SJCRH30 (cell line): ENCODE results near the gene IVL. TPM values are rescaled to one million over a fixed set of nuclear protein-coding genes. Genes with fewer than 3 reads are reported as not detected.

Source experiments
- DNase-seq, 2 experiments: peaks; one replicate each; pipeline ENCODE4 v3.0.0-alpha.2; 2015 to 2020
- H3K27ac ChIP-seq: fragments of 250-450 bp; sonication (Bioruptor Pico); 2 replicates; pipeline ENCODE4 v1.5.1; 2020; ENCODE audit warnings: mild to moderate bottlenecking, moderate library complexity
- H3K27me3 ChIP-seq: fragments of 250-450 bp; sonication (Bioruptor Pico); 2 replicates; pipeline ENCODE4 v1.5.1; 2020; ENCODE audit warnings: mild to moderate bottlenecking, moderate library complexity
- H3K36me3 ChIP-seq: fragments of 250-450 bp; sonication (Bioruptor Pico); 2 replicates; pipeline ENCODE4 v1.5.1; 2020; ENCODE audit warnings: mild to moderate bottlenecking, moderate library complexity
- H3K4me1 ChIP-seq: fragments of 250-450 bp; sonication (Bioruptor Pico); 2 replicates; pipeline ENCODE4 v1.5.1; 2020; ENCODE audit warnings: mild to moderate bottlenecking, moderate library complexity
- H3K4me3 ChIP-seq: fragments of 250-450 bp; sonication (Bioruptor Pico); 2 replicates; pipeline ENCODE4 v1.5.1; 2020; ENCODE audit warnings: mild to moderate bottlenecking, moderate library complexity
- H3K9me3 ChIP-seq: fragments of 250-450 bp; sonication (Bioruptor Pico); replicated peaks from 2 replicates; pipeline ENCODE4 v1.5.1; 2020; ENCODE audit warnings: mild to moderate bottlenecking, moderate library complexity
- total RNA-seq: library from RNA; depleted of rRNA; stranded (reverse); fragments of >200 nt; shearing (Covaris generic); gene quantifications from 2 replicates; pipeline ENCODE4 v1.2.3, GENCODE V29; 2014; rRNA removed

The IVL gene
- total RNA-seq, 1 experiment from 2014 or later = not detected

DNA sequence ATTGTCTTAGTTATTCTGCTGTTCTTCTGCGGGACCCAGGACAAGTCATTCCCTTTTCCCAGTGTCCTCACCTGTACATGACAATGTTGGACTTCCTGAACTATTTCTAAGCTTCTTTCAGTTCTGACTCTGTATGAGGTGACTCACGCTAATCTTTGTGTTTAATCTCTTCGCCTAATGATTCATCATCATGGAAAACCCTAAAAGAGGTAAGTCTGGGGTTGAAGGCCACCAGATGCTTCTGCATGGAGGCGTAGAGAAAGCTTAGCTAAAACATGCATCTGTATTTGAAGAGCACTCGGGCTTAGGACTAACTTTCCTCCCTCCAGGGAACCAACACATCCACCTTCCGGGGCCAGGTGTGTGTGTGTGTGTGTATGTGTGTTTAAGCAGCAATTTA lies 46.1 kb downstream of the IVL start:
- Histone ChIP-seq H3K4me1 (no peaks in the 10 kb centered on the region), H3K36me3 (no peaks in the 10 kb centered on the region), H3K27ac (no peak overlapping the region), H3K27me3 (no peaks in the 10 kb centered on the region), H3K4me3 (no peak overlapping the region), H3K9me3 (no peaks in the 10 kb centered on the region)
- no peak for DNase-seq

GRCh38 chr1:152957561-152957960 lies 49.2 kb downstream of the IVL start:
- H3K36me3 ChIP-seq = no peaks in the 10 kb centered on the region
- H3K9me3 ChIP-seq = no peaks in the 10 kb centered on the region
- no peaks in the 10 kb centered on the region for H3K27me3 ChIP-seq
- H3K27ac ChIP-seq = no peak overlapping the region
- H3K4me3 ChIP-seq = no peak overlapping the region
- no peak for DNase-seq
- no peaks in the 10 kb centered on the region for H3K4me1 ChIP-seq

DNA sequence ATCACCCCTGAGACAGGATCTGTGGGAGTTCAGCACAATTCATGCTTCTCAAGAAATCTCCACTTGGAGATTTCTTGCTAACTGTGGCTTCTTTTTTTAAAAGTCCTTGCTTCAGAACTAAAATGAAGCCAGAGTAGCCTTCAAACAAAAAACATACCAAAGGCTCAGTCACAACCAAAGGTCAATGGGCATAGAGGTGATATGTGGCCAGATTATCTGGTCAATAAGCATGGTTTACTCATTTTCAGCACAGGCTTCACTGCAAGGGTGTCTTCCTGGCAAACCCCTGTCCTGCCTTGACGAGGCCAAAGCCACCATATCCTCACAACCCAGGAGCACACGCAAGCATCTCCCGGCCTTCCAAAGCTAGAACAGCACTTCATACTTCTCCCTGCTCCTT lies 50.9 kb downstream of the IVL start:
- Histone ChIP-seq H3K27me3 (no peaks in the 10 kb centered on the region), H3K36me3 (no peaks in the 10 kb centered on the region), H3K4me1 (no peaks in the 10 kb centered on the region), H3K9me3 (no peaks in the 10 kb centered on the region), H3K4me3 (no peak overlapping the region), H3K27ac (no peak overlapping the region)
- no peak for DNase-seq

GRCh38 chr1:152959801-152960451 lies 51.6 kb downstream of the IVL start:
- no peak overlapping the region for H3K4me3 ChIP-seq
- H3K27ac ChIP-seq = no peak overlapping the region
- no peaks in the 10 kb centered on the region for H3K27me3 ChIP-seq
- no peaks in the 10 kb centered on the region for H3K36me3 ChIP-seq
- DNase-seq = no peak
- H3K9me3 ChIP-seq = no peaks in the 10 kb centered on the region
- H3K4me1 ChIP-seq = no peaks in the 10 kb centered on the region

DNA sequence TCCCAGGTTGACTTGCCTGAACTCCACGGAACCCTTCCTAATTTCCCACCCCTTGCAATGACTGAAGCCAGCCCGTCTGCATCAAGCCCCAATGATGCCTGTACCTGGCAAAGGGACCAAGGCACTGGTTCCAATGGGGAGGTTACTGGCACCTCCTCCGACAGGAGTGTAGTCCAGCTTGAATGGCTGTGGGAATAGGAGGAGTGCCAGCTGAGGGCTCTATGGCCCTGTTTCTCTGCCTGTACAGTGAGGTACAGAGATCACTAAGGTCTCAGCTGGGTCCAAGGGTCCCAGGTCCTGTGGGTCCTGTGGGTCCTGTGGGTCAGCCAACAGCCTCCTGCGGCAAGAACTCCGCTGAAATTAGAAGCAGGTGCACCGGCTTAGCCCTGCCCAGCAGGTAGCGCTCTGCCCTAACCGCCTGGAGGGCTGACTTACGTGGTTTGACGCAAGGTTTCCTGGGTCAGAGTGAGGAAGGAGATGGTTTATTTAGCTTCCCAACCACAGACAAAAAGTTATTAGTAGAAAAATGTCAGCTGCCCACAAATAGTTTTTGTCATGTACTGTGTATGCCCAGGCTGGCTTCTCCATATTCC lies 52.2 kb downstream of the IVL start:
- no peak for DNase-seq
- H3K4me1 ChIP-seq = no peaks in the 10 kb centered on the region

More for the DNA sequence above, 52.2 kb downstream of the IVL start:
- no peaks in the 10 kb centered on the region for H3K36me3 ChIP-seq
- H3K9me3 ChIP-seq = no peaks in the 10 kb centered on the region
- H3K27ac ChIP-seq = no peak overlapping the region
- H3K27me3 ChIP-seq = no peaks in the 10 kb centered on the region
- H3K4me3 ChIP-seq = no peak overlapping the region

Other genes with a start within 250 kb of the IVL start
- gene LCE2D, start 245.2 kb upstream of the IVL start, total RNA-seq = not detected in 2 replicates
- gene LCE2C, start 233.3 kb upstream of the IVL start, total RNA-seq = not detected in 2 replicates
- not detected in 2 replicates for gene LCE2B, start 222.4 kb upstream of the IVL start, total RNA-seq
- gene LCE2A, start 210.2 kb upstream of the IVL start, total RNA-seq = not detected in 2 replicates
- gene LCE4A, start 200.4 kb upstream of the IVL start, total RNA-seq = not detected in 2 replicates
- gene KPRP, start 150.5 kb upstream of the IVL start, total RNA-seq = not detected in 2 replicates
- gene LCE1F, start 133.4 kb upstream of the IVL start, total RNA-seq = not detected in 2 replicates
- not detected in 2 replicates for gene LCE1E, start 122.3 kb upstream of the IVL start, total RNA-seq
- gene LCE1D, start 111.8 kb upstream of the IVL start, total RNA-seq = not detected in 2 replicates
- gene LCE1C, start 101.9 kb upstream of the IVL start, total RNA-seq = not detected in 2 replicates
- gene LCE1B, start 96.6 kb upstream of the IVL start, total RNA-seq = not detected in 2 replicates
- not detected in 2 replicates for gene LCE1A, start 81.1 kb upstream of the IVL start, total RNA-seq
- gene LCE6A, start 65.7 kb upstream of the IVL start, total RNA-seq = not detected in 2 replicates
- not detected in 2 replicates for gene LCE7A, start 48.5 kb upstream of the IVL start, total RNA-seq
- not detected in 2 replicates for gene SMCP, start 30.2 kb upstream of the IVL start, total RNA-seq
- not detected in 2 replicates for gene SPRR5, start 38.7 kb downstream of the IVL start, total RNA-seq
- gene SPRR4, start 62.1 kb downstream of the IVL start, total RNA-seq = not detected in 2 replicates
- not detected in 2 replicates for gene SPRR1A, start 75.5 kb downstream of the IVL start, total RNA-seq
- gene SPRR3, start 93.2 kb downstream of the IVL start, total RNA-seq = not detected in 2 replicates
- not detected in 2 replicates for gene SPRR1B, start 122.7 kb downstream of the IVL start, total RNA-seq
- not detected in 2 replicates for gene SPRR2D, start 132.6 kb downstream of the IVL start, total RNA-seq
- not detected in 2 replicates for gene SPRR2A, start 149.0 kb downstream of the IVL start, total RNA-seq
- not detected in 2 replicates for gene SPRR2B, start 163.1 kb downstream of the IVL start, total RNA-seq
- gene SPRR2E, start 186.0 kb downstream of the IVL start, total RNA-seq = not detected in 2 replicates
- gene SPRR2F, start 205.0 kb downstream of the IVL start, total RNA-seq = not detected in 2 replicates
- gene SPRR2G, start 242.3 kb downstream of the IVL start, total RNA-seq = not detected in 2 replicates